ENCODE data around the gene HCFC1R1. TPM values are rescaled to one million over a fixed set of nuclear protein-coding genes. Genes with fewer than 3 reads are reported as not detected.
A peak's percentile ranks its signal among the peaks of the same experiment; 100 is the strongest.

The HCFC1R1 gene
- total RNA-seq, 1 experiment from 2014 or later = 28.1 TPM

DNA sequence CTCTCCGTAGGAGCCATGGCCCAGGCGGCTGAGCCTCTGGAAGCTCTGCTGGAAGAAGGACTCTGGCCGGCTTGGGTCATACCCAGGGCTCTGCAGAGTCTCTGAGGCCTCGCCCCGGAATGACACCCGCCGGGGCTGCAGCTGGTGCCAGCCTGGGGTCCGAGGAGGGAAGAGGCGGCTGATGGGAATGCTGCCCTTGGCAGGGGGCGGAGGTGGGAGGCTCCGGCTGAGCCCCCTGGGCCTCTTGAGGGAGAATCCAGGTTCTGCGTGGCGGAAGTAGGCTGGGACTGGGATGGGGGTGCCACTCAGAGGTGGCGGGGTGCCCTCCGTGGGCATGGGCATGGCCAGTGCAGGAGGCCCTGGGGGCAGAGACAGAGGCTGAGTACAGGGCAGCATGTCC is 47.1 kb downstream of the HCFC1R1 start:
- no peak for DNase-seq (ENCODE audit: low read depth)

DNA sequence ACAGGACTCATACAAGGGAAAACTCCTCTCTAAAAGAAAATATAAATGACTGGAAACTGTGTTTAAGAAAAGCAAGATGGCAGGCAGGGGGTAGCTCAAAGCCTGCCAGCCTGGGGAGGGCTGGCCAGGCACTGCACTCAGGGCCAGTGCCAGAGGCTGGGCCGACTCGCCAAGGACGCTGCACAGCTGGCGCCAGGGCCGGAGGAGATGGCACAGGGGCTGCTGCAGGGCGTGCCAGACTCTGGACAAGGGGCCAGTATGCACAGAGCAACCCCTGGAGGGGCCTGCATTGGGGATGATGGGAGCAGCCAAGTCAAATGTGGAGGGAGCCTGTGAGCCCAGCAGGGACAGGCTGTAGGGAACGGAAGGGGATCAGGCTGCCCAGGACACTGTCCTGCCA is 47.5 kb downstream of the HCFC1R1 start:
- DNase-seq (ENCODE audit: low read depth) = no peak

DNA sequence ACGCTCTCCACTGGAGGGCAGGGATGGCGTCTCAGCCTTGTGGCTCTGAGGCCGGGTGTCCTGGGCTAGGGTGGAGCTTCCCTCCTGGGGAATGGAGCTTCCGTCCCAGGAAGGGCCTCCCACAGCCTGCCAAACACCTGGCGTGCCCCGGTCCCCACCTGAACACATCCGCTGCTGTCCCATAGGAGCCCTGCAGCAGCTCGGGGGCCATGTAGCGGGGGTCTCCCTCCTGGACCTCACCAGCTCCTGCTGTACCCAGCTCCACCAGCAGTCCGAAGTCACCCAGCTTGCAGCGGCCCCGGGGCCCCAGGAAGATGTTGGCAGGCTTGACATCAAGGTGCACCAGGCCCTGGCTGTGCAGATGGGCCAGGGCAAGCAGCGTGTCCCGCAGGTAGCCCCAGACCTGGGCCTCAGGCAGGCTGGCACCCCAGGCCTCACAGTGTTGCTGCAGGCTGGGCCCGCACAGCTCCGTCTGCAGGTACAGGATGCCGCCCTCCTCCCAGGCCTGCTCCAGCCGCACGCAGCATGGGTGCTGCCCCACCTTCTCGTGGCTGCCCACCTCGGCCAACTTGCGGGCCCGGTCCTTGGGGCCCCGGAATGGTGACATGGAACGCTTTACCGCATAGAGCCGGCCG is 48.5 kb downstream of the HCFC1R1 start:
- no peak for DNase-seq (ENCODE audit: low read depth)

DNA sequence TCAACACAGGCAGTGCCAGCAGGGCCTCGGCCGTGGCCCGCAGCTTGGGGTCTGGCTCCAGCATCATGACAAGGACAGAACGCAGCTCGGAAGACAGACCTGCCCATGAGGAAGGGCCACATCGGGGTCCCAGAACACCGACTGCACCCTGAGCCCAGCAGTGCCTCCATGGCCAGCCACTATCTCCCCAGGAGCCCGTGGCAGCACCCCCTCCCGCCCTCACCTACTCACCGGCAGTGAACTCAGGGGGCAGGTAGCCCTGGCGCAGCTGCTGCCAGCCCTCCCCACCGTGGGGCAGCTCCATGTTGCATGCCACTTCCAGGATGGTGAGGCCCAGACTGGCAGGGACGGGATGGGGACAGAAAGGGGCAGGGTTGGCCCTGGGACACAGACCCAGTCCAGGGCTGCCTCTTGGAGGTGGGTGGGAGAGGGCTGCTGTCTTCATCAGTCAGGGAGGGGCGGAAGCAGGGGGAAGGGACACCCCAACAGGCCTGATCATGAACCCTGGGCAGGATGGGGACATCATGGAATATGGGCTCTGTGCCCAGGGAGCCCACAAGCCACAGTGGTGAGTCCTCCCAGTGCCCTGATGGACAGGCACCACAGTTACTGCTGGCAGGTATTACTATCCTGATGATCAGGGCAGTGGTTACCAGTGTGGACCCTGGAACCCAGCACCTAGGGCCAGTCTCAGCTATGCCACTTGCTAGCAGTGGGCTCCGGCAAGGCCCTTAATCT is 49.3 kb downstream of the HCFC1R1 start:
- peak; percentile 43 for DNase-seq (ENCODE audit: low read depth)

DNA sequence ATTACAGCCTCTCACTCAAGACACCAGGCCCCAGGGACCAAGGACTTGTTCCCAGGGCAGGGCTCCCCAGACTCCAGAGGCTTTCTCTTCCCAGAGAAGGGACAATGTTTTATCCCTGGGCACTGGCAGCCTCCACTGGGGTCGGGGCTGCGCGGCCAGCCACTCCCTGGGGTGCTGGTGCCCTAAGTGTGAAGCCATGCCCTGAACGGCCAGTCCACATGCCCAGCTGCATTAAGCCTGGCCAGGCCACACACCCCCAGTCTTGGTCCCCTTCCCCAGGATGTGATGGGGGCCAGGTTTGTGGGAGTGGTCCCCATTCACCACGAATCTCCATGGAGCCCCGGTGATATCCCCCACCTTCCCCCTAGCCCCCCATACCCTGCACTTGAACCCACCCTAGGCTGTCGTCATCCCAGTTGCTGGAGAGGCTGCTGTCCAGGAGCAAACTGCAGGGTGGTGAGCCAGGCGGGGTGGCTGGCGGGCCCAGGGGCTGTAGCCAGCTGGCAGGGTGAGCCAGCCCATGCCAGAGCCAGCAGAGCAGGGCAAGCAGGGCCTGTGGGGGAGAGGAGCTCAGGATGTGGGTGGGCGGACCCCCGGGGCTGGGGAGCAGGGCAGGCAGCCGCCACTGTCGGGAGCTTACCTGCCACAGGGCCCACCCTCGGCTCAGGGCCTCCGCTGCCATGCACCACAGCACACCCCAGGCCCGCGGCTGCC is 50.0 kb downstream of the HCFC1R1 start:
- no peak for DNase-seq (ENCODE audit: low read depth)

DNA sequence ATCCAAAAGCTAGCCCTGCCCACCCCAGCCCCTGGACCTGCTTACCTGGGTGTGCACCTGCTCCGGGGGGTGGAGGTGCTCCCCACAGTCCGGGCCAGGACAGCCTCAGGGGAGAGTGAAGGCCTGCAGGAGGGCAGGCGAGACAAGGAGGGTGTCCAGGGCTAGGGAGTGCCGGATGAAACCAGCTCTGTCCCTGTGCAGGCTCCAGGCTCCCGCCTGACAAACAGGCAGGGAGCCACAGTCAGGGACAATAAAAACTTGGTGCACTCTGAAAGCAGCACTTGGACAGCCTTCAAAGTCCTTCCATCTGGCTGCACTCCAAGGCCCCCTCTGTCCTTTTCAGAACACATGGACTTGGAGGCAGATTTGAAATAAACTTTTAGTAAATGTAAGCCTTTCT is 50.6 kb downstream of the HCFC1R1 start:
- no peak for DNase-seq (ENCODE audit: low read depth)

Other genes starting within 250 kb of the HCFC1R1 start
- 351 and 758 TPM in 2 replicates for gene ELOB, start 246.7 kb downstream of the HCFC1R1 start, total RNA-seq (2014; rRNA removed; shearing (Covaris generic))
- gene PRSS33, start 236.4 kb downstream of the HCFC1R1 start, total RNA-seq (2014; rRNA removed; shearing (Covaris generic)) = not detected in 2 replicates
- gene PRSS41, start 225.5 kb downstream of the HCFC1R1 start, total RNA-seq (2014; rRNA removed; shearing (Covaris generic)) = not detected in 2 replicates
- not detected in 2 replicates for gene PRSS21, start 206.7 kb downstream of the HCFC1R1 start, total RNA-seq (2014; rRNA removed; shearing (Covaris generic))
- 0.12 and 3.9 TPM in 2 replicates for gene ZG16B, start 193.6 kb downstream of the HCFC1R1 start, total RNA-seq (2014; rRNA removed; shearing (Covaris generic))
- not detected in 2 replicates for gene PRSS22, start 165.8 kb downstream of the HCFC1R1 start, total RNA-seq (2014; rRNA removed; shearing (Covaris generic))
- gene FLYWCH2, start 140.7 kb downstream of the HCFC1R1 start, total RNA-seq (2014; rRNA removed; shearing (Covaris generic)) = 97.4 and 112 TPM in 2 replicates
- 27.0 and 34.0 TPM in 2 replicates for gene FLYWCH1, start 112.0 kb downstream of the HCFC1R1 start, total RNA-seq (2014; rRNA removed; shearing (Covaris generic))
- gene KREMEN2, start 59.7 kb downstream of the HCFC1R1 start, total RNA-seq (2014; rRNA removed; shearing (Covaris generic)) = 2.1 and 6.3 TPM in 2 replicates
- 24.0 and 38.7 TPM in 2 replicates for gene PAQR4, start 54.6 kb downstream of the HCFC1R1 start, total RNA-seq (2014; rRNA removed; shearing (Covaris generic))
- 47.4 and 57.5 TPM in 2 replicates for gene PKMYT1, start 43.5 kb downstream of the HCFC1R1 start, total RNA-seq (2014; rRNA removed; shearing (Covaris generic))
- not detected in 2 replicates for gene CLDN9, start 11.0 kb downstream of the HCFC1R1 start, total RNA-seq (2014; rRNA removed; shearing (Covaris generic))
- 0.27 and 0.34 TPM in 2 replicates for gene CLDN6, start 5.8 kb downstream of the HCFC1R1 start, total RNA-seq (2014; rRNA removed; shearing (Covaris generic))
- gene TNFRSF12A, start 3.6 kb downstream of the HCFC1R1 start, total RNA-seq (2014; rRNA removed; shearing (Covaris generic)) = 662 and 743 TPM in 2 replicates
- gene THOC6, start 93 bp upstream of the HCFC1R1 start, total RNA-seq (2014; rRNA removed; shearing (Covaris generic)) = 29.9 and 31.7 TPM in 2 replicates
- gene BICDL2, start 13.0 kb upstream of the HCFC1R1 start, total RNA-seq (2014; rRNA removed; shearing (Covaris generic)) = not detected in 2 replicates
- gene MMP25, start 22.6 kb upstream of the HCFC1R1 start, total RNA-seq (2014; rRNA removed; shearing (Covaris generic)) = 0.02 TPM in 1 of 2 replicates, not detected in the other
- gene IL32, start 41.7 kb upstream of the HCFC1R1 start, total RNA-seq (2014; rRNA removed; shearing (Covaris generic)) = 51.5 and 62.5 TPM in 2 replicates
- gene ZSCAN10, start 75.4 kb upstream of the HCFC1R1 start, total RNA-seq (2014; rRNA removed; shearing (Covaris generic)) = not detected in 2 replicates
- 13.5 and 15.4 TPM in 2 replicates for gene ZNF205, start 88.6 kb upstream of the HCFC1R1 start, total RNA-seq (2014; rRNA removed; shearing (Covaris generic))
- gene ZNF213, start 111.1 kb upstream of the HCFC1R1 start, total RNA-seq (2014; rRNA removed; shearing (Covaris generic)) = 1.1 and 6.2 TPM in 2 replicates
- 0.15 TPM in 1 of 2 replicates, not detected in the other for gene OR1F1, start 164.3 kb upstream of the HCFC1R1 start, total RNA-seq (2014; rRNA removed; shearing (Covaris generic))
- gene ZNF200, start 211.2 kb upstream of the HCFC1R1 start, total RNA-seq (2014; rRNA removed; shearing (Covaris generic)) = 10.0 and 17.4 TPM in 2 replicates
- gene MEFV, start 232.7 kb upstream of the HCFC1R1 start, total RNA-seq (2014; rRNA removed; shearing (Covaris generic)) = 0.39 TPM in 1 of 2 replicates, not detected in the other